HL-60 (cell line): ENCODE measurements around the gene PLBD2.

Experiments used
- DNase-seq, 2 experiments: peaks; one replicate each; pipeline ENCODE4 v3.0.0-alpha.2; 2010 to 2020; ENCODE audit warnings: low read depth in 1 of 2, low spot score in 1 of 2
- H3K27ac ChIP-seq: fragments of 250-450 bp; sonication (Bioruptor Pico); replicated peaks from 2 replicates; pipeline ENCODE4 v1.5.1; 2020; ENCODE audit warnings: mild to moderate bottlenecking, moderate library complexity
- H3K27me3 ChIP-seq: fragments of 250-450 bp; sonication (Bioruptor Pico); 2 replicates; pipeline ENCODE4 v1.5.1; 2021; ENCODE audit warnings: mild to moderate bottlenecking, moderate library complexity; ENCODE audit not compliant: insufficient read depth, poor library complexity, severe bottlenecking
- H3K4me3 ChIP-seq: replicated peaks from 2 replicates; pipeline ENCODE4 v1.5.1; 2011; ENCODE audit warnings: mild to moderate bottlenecking, control low read depth, low read length; ENCODE audit not compliant: insufficient read depth
- CTCF ChIP-seq: IDR thresholded peaks from one replicate; pipeline ENCODE4 v1.5.1; 2011; ENCODE audit warnings: low read length, control low read depth, inconsistent platforms; ENCODE audit not compliant: insufficient read depth
- GABPA ChIP-seq: IDR thresholded peaks from 2 replicates; pipeline ENCODE4 v1.6.1; 2012; ENCODE audit warnings: low read depth
- POLR2AphosphoS5 ChIP-seq: IDR thresholded peaks from 2 replicates; pipeline ENCODE4 v1.6.1; 2012; ENCODE audit warnings: low read depth
- REST ChIP-seq: IDR thresholded peaks from 2 replicates; pipeline ENCODE4 v1.6.1; 2012; ENCODE audit warnings: low read depth; ENCODE audit not compliant: insufficient replicate concordance
- SPI1 ChIP-seq: IDR thresholded peaks from 2 replicates; pipeline ENCODE4 v1.6.1; 2012; ENCODE audit warnings: low read depth, mild to moderate bottlenecking, borderline replicate concordance

PLBD2 gene

GRCh38 chr12:113315358-113315757 is 43.0 kb upstream of the PLBD2 start:
- Histone ChIP-seq H3K27ac (no peak overlapping the region), H3K27me3 (no peaks in the 10 kb centered on the region), H3K4me3 (no peak overlapping the region)
- TF ChIP-seq POLR2AphosphoS5 (no peak), REST (no peak), GABPA (no peak), SPI1 (no peak), CTCF (no peak)
- no peak for DNase-seq

- TF ChIP-seq SPI1: no peak
- no peak for TF ChIP-seq POLR2AphosphoS5
- no peak for TF ChIP-seq CTCF
- TF ChIP-seq GABPA: no peak
- TF ChIP-seq REST: no peak
- no peak for DNase-seq
- H3K27me3 ChIP-seq: no peaks in the 10 kb centered on the region
- no peak overlapping the region for H3K27ac ChIP-seq
- H3K4me3 ChIP-seq: no peak overlapping the region
Observed at GRCh38 chr12:113316155-113316554, 42.2 kb upstream of the PLBD2 start.

- DNase-seq: no peak
- no peak overlapping the region for H3K4me3 ChIP-seq
- no peak for TF ChIP-seq SPI1
- H3K27ac ChIP-seq: no peak overlapping the region
- no peaks in the 10 kb centered on the region for H3K27me3 ChIP-seq
Observed at GRCh38 chr12:113317122-113317521, 41.3 kb upstream of the PLBD2 start.

GRCh38 chr12:113318046-113318656 is 40.2 kb upstream of the PLBD2 start:
- Histone ChIP-seq H3K4me3 (no peak overlapping the region), H3K27me3 (no peaks in the 10 kb centered on the region), H3K27ac (no peak overlapping the region)
- DNase-seq: no peak
- no peak for TF ChIP-seq REST
- TF ChIP-seq POLR2AphosphoS5: no peak
